Measurements from ENCODE around the gene PER1. TPM values are rescaled to one million over a fixed set of nuclear protein-coding genes. Genes with fewer than 3 reads are reported as not detected.

PER1 gene
- total and polyA plus RNA-seq, 2 of the 13 experiments (the other 11 are each of a cell fraction or from before 2014, with no cell fraction given) = 2.6 to 3.6 TPM

GRCh38 chr17:8138672-8139371 lies 13.4 kb downstream of the PER1 start (continued):
- TF ChIP-seq, protein P1, sequence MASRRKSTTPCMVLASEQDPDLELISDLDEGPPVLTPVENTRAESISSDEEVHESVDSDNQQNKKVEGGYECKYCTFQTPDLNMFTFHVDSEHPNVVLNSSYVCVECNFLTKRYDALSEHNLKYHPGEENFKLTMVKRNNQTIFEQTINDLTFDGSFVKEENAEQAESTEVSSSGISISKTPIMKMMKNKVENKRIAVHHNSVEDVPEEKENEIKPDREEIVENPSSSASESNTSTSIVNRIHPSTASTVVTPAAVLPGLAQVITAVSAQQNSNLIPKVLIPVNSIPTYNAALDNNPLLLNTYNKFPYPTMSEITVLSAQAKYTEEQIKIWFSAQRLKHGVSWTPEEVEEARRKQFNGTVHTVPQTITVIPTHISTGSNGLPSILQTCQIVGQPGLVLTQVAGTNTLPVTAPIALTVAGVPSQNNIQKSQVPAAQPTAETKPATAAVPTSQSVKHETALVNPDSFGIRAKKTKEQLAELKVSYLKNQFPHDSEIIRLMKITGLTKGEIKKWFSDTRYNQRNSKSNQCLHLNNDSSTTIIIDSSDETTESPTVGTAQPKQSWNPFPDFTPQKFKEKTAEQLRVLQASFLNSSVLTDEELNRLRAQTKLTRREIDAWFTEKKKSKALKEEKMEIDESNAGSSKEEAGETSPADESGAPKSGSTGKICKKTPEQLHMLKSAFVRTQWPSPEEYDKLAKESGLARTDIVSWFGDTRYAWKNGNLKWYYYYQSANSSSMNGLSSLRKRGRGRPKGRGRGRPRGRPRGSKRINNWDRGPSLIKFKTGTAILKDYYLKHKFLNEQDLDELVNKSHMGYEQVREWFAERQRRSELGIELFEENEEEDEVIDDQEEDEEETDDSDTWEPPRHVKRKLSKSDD (CRISPR knock-in tag; IDR thresholded peaks at IDR 0.05; ENCODE audit: low read depth) = 0 out of 2 replicates have a peak, but pooled peaks have one; percentile 19
- TF ChIP-seq ATM (IDR thresholded peaks at IDR 0.05; ENCODE audit: borderline replicate concordance) = no peak
- no peak for TF ChIP-seq PHB2 (IDR thresholded peaks at IDR 0.05; ENCODE audit: partially characterized antibody)
- TF ChIP-seq, protein P2, sequence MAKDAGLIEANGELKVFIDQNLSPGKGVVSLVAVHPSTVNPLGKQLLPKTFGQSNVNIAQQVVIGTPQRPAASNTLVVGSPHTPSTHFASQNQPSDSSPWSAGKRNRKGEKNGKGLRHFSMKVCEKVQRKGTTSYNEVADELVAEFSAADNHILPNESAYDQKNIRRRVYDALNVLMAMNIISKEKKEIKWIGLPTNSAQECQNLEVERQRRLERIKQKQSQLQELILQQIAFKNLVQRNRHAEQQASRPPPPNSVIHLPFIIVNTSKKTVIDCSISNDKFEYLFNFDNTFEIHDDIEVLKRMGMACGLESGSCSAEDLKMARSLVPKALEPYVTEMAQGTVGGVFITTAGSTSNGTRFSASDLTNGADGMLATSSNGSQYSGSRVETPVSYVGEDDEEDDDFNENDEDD (CRISPR knock-in tag; IDR thresholded peaks at IDR 0.05; ENCODE audit: borderline replicate concordance) = peak; percentile 82; the same call in 1 of the 2 replicates
- 0 out of 2 replicates have a peak, but pooled peaks have one; percentile 33 for TF ChIP-seq MIER3 (CRISPR knock-in tag; IDR thresholded peaks at IDR 0.05; ENCODE audit: borderline replicate concordance)
- TF ChIP-seq SP2 (CRISPR knock-in tag; IDR thresholded peaks at IDR 0.05) = no peak
- no peak for TF ChIP-seq ZBTB1 (CRISPR knock-in tag; IDR thresholded peaks at IDR 0.05; ENCODE audit: borderline replicate concordance)
- TF ChIP-seq, protein P3, sequence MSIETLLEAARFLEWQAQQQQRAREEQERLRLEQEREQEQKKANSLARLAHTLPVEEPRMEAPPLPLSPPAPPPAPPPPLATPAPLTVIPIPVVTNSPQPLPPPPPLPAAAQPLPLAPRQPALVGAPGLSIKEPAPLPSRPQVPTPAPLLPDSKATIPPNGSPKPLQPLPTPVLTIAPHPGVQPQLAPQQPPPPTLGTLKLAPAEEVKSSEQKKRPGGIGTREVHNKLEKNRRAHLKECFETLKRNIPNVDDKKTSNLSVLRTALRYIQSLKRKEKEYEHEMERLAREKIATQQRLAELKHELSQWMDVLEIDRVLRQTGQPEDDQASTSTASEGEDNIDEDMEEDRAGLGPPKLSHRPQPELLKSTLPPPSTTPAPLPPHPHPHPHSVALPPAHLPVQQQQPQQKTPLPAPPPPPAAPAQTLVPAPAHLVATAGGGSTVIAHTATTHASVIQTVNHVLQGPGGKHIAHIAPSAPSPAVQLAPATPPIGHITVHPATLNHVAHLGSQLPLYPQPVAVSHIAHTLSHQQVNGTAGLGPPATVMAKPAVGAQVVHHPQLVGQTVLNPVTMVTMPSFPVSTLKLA (IDR thresholded peaks at IDR 0.05) = peak; percentile 53
- 0 out of 2 replicates have a peak, but pooled peaks have one; percentile 44 for TF ChIP-seq RBFOX2 (IDR thresholded peaks at IDR 0.05; ENCODE audit: low read depth, low read length)
- TF ChIP-seq, protein P4, sequence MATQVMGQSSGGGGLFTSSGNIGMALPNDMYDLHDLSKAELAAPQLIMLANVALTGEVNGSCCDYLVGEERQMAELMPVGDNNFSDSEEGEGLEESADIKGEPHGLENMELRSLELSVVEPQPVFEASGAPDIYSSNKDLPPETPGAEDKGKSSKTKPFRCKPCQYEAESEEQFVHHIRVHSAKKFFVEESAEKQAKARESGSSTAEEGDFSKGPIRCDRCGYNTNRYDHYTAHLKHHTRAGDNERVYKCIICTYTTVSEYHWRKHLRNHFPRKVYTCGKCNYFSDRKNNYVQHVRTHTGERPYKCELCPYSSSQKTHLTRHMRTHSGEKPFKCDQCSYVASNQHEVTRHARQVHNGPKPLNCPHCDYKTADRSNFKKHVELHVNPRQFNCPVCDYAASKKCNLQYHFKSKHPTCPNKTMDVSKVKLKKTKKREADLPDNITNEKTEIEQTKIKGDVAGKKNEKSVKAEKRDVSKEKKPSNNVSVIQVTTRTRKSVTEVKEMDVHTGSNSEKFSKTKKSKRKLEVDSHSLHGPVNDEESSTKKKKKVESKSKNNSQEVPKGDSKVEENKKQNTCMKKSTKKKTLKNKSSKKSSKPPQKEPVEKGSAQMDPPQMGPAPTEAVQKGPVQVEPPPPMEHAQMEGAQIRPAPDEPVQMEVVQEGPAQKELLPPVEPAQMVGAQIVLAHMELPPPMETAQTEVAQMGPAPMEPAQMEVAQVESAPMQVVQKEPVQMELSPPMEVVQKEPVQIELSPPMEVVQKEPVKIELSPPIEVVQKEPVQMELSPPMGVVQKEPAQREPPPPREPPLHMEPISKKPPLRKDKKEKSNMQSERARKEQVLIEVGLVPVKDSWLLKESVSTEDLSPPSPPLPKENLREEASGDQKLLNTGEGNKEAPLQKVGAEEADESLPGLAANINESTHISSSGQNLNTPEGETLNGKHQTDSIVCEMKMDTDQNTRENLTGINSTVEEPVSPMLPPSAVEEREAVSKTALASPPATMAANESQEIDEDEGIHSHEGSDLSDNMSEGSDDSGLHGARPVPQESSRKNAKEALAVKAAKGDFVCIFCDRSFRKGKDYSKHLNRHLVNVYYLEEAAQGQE (IDR thresholded peaks at IDR 0.05; ENCODE audit: borderline replicate concordance in 1 of 2, low read depth in 1 of 2, low read length in 2 of 2) = no peak
- TF ChIP-seq HOXA9 (CRISPR knock-in tag; IDR thresholded peaks at IDR 0.05; ENCODE audit: borderline replicate concordance) = no peak
- TF ChIP-seq SIX1 (CRISPR knock-in tag; IDR thresholded peaks at IDR 0.05; ENCODE audit: borderline replicate concordance) = peak; percentile 37; the same call in 1 of the 2 replicates
- peak; percentile 65 for TF ChIP-seq RXRA (CRISPR knock-in tag; IDR thresholded peaks at IDR 0.05)
- TF ChIP-seq ZNF576 (CRISPR knock-in tag; IDR thresholded peaks at IDR 0.05) = no peak
- TF ChIP-seq, protein P5, sequence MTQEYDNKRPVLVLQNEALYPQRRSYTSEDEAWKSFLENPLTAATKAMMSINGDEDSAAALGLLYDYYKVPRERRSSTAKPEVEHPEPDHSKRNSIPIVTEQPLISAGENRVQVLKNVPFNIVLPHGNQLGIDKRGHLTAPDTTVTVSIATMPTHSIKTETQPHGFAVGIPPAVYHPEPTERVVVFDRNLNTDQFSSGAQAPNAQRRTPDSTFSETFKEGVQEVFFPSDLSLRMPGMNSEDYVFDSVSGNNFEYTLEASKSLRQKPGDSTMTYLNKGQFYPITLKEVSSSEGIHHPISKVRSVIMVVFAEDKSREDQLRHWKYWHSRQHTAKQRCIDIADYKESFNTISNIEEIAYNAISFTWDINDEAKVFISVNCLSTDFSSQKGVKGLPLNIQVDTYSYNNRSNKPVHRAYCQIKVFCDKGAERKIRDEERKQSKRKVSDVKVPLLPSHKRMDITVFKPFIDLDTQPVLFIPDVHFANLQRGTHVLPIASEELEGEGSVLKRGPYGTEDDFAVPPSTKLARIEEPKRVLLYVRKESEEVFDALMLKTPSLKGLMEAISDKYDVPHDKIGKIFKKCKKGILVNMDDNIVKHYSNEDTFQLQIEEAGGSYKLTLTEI (CRISPR knock-in tag; conservative IDR thresholded peaks at IDR 0.05) = no peak
- peak; percentile 79 for TF ChIP-seq ELF3 (CRISPR knock-in tag; IDR thresholded peaks at IDR 0.05)

Data from HepG2 (cell line).